ENCODE measurements around the gene IGSF21.

DNA sequence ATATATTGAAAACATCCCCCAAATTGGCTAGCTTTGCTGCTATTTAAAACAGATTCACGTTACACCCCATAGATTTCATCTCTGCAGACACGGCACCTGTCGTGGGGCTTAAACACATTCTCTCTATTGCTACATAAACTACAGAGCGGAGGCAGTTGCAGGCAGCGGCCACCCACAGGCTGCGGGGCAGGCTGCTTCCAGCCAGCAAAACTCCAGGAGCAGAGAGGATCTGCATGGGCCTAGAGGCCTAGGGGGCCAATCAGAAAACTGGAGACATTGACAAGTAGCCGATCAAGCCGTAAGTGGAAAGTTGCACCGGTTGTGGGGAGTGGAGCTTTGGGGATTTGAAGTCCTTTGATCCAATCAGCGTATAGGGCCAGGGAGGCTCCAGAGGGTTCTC, 244.1 kb downstream of the IGSF21 start:
- no peak for TF ChIP-seq EZH2 (IDR thresholded peaks at IDR 0.05; ENCODE audit: low read length)
- TF ChIP-seq, protein P1, sequence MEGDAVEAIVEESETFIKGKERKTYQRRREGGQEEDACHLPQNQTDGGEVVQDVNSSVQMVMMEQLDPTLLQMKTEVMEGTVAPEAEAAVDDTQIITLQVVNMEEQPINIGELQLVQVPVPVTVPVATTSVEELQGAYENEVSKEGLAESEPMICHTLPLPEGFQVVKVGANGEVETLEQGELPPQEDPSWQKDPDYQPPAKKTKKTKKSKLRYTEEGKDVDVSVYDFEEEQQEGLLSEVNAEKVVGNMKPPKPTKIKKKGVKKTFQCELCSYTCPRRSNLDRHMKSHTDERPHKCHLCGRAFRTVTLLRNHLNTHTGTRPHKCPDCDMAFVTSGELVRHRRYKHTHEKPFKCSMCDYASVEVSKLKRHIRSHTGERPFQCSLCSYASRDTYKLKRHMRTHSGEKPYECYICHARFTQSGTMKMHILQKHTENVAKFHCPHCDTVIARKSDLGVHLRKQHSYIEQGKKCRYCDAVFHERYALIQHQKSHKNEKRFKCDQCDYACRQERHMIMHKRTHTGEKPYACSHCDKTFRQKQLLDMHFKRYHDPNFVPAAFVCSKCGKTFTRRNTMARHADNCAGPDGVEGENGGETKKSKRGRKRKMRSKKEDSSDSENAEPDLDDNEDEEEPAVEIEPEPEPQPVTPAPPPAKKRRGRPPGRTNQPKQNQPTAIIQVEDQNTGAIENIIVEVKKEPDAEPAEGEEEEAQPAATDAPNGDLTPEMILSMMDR (optimal IDR thresholded peaks at IDR 0.05 in 1 of 3, IDR thresholded peaks at IDR 0.05 in 1 of 3, conservative IDR thresholded peaks at IDR 0.05 in 1 of 3; ENCODE audit: extremely low read depth in 1 of 3, insufficient read depth in 2 of 3, low read length in 3 of 3) = no peak

All from keratinocyte (primary cell).